Measurements from ENCODE around the gene DRP2. TPM values are rescaled to one million over a fixed set of nuclear protein-coding genes. Genes with fewer than 3 reads are reported as not detected.

The DRP2 gene
- total RNA-seq, 4 donors from 2014 or later = 0.09 to 0.19 TPM; not detected in 2

- Histone ChIP-seq H3K36me3 (no peaks in the 10 kb centered on the region), H3K4me1 (no peaks in the 10 kb centered on the region), H3K4me3 (no peak overlapping the region), H3K9me3 (no peaks in the 10 kb centered on the region), H3K27me3 (no peaks in the 10 kb centered on the region), H3K27ac (no peak overlapping the region)
- intact Hi-C loops (cut with DNase I) = no loop called here
- WGBS, 2 donors = 46% methylated on average over 2 of the region's 2 CpGs; no CpG with 5 or more reads in 1 of the 2 donors
- TF ChIP-seq CTCF (IDR thresholded peaks at IDR 0.05) (no peak), POLR2A (IDR thresholded peaks at IDR 0.05) (no peak)
- DNase-seq = no peak
These were observed 17.5 kb downstream of the DRP2 start for GRCh38 chrX:101237041-101237440.

- intact Hi-C loops (cut with DNase I) = no loop called here
- Histone ChIP-seq H3K36me3 (no peaks in the 10 kb centered on the region), H3K27me3 (no peaks in the 10 kb centered on the region), H3K9me3 (no peaks in the 10 kb centered on the region), H3K4me1 (no peaks in the 10 kb centered on the region), H3K4me3 (no peak overlapping the region), H3K27ac (no peak overlapping the region)
- TF ChIP-seq CTCF (IDR thresholded peaks at IDR 0.05) (no peak), POLR2A (IDR thresholded peaks at IDR 0.05) (no peak)
- no peak for DNase-seq
- 92% methylated on average over 8 of the region's 9 CpGs; no CpG with 5 or more reads in 1 of the 2 donors for WGBS, 2 donors
These were observed 21.9 kb downstream of the DRP2 start for GRCh38 chrX:101241531-101241930.

- no peaks in the 10 kb centered on the region for H3K27me3 ChIP-seq
- no peaks in the 10 kb centered on the region for H3K9me3 ChIP-seq
- WGBS, 2 donors = 80% methylated on average over 1 of the region's 2 CpGs; no CpG with 5 or more reads in 1 of the 2 donors
- no peaks in the 10 kb centered on the region for H3K4me1 ChIP-seq
- TF ChIP-seq POLR2A (IDR thresholded peaks at IDR 0.05) = no peak
- no peak for TF ChIP-seq CTCF (IDR thresholded peaks at IDR 0.05)
- H3K36me3 ChIP-seq = no peaks in the 10 kb centered on the region
- H3K27ac ChIP-seq = no peak overlapping the region
- no peak overlapping the region for H3K4me3 ChIP-seq
- DNase-seq = no peak
- intact Hi-C loops (cut with DNase I) = no loop called here
These were observed 33.0 kb downstream of the DRP2 start for GRCh38 chrX:101252634-101253033.

GRCh38 chrX:101257448-101258258, 38.1 kb downstream of the DRP2 start:
- H3K4me3 ChIP-seq = no peak overlapping the region
- TF ChIP-seq POLR2A (IDR thresholded peaks at IDR 0.05) (no peak), CTCF (IDR thresholded peaks at IDR 0.05) (no peak)
- no peaks in the 10 kb centered on the region for H3K27me3 ChIP-seq
- 62 to 73% methylated on average over 3 of the region's 4 CpGs for WGBS, 2 donors
- H3K9me3 ChIP-seq = no peaks in the 10 kb centered on the region
- no peak for DNase-seq
- H3K36me3 ChIP-seq = no peaks in the 10 kb centered on the region
- H3K27ac ChIP-seq = no peak overlapping the region
- intact Hi-C loops (cut with DNase I) = no loop called here
- H3K4me1 ChIP-seq = no peaks in the 10 kb centered on the region

GRCh38 chrX:101258259-101258581, 38.6 kb downstream of the DRP2 start:
- no peaks in the 10 kb centered on the region for H3K4me1 ChIP-seq
- no peak overlapping the region for H3K4me3 ChIP-seq
- intact Hi-C loops (cut with DNase I) = no loop called here
- TF ChIP-seq POLR2A (IDR thresholded peaks at IDR 0.05) (no peak), CTCF (IDR thresholded peaks at IDR 0.05) (no peak)
- no peak overlapping the region for H3K27ac ChIP-seq
- H3K27me3 ChIP-seq = no peaks in the 10 kb centered on the region
- WGBS, 2 donors = 91% methylated on average over 8 of the region's 11 CpGs; no CpG with 5 or more reads in 1 of the 2 donors
- no peaks in the 10 kb centered on the region for H3K9me3 ChIP-seq
- no peak for DNase-seq
- no peaks in the 10 kb centered on the region for H3K36me3 ChIP-seq

Data from esophagus squamous epithelium (tissue), 5 donors.